ENCODE measurements around the gene ABCA10. TPM values are rescaled to one million over a fixed set of nuclear protein-coding genes. Genes with fewer than 3 reads are reported as not detected.

The ABCA10 gene
- total and polyA plus RNA-seq, 2 of the 13 experiments (the other 11 are each of a cell fraction or from before 2014, with no cell fraction given), result 0.02 to 0.08 TPM

GRCh38 chr17:69268543-69269014, 40.0 kb upstream of the ABCA10 start (continued):
- TF ChIP-seq, protein P1, sequence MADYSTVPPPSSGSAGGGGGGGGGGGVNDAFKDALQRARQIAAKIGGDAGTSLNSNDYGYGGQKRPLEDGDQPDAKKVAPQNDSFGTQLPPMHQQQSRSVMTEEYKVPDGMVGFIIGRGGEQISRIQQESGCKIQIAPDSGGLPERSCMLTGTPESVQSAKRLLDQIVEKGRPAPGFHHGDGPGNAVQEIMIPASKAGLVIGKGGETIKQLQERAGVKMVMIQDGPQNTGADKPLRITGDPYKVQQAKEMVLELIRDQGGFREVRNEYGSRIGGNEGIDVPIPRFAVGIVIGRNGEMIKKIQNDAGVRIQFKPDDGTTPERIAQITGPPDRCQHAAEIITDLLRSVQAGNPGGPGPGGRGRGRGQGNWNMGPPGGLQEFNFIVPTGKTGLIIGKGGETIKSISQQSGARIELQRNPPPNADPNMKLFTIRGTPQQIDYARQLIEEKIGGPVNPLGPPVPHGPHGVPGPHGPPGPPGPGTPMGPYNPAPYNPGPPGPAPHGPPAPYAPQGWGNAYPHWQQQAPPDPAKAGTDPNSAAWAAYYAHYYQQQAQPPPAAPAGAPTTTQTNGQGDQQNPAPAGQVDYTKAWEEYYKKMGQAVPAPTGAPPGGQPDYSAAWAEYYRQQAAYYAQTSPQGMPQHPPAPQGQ (CRISPR knock-in tag; IDR thresholded peaks at IDR 0.05; ENCODE audit: borderline replicate concordance), result no peak
- TF ChIP-seq TCF7L2 (IDR thresholded peaks at IDR 0.05; ENCODE audit: low read depth, low read length), result no peak
- no peak for TF ChIP-seq RNF2 (conservative IDR thresholded peaks at IDR 0.05; ENCODE audit: low read depth)
- no peak for TF ChIP-seq ATF1 (CRISPR knock-in tag; IDR thresholded peaks at IDR 0.05)
- no peak for TF ChIP-seq ZNF619 (CRISPR knock-in tag; IDR thresholded peaks at IDR 0.05)
- TF ChIP-seq SRSF1 (optimal IDR thresholded peaks at IDR 0.05; ENCODE audit: low read depth, low read length), result no peak
- TF ChIP-seq, protein P2, sequence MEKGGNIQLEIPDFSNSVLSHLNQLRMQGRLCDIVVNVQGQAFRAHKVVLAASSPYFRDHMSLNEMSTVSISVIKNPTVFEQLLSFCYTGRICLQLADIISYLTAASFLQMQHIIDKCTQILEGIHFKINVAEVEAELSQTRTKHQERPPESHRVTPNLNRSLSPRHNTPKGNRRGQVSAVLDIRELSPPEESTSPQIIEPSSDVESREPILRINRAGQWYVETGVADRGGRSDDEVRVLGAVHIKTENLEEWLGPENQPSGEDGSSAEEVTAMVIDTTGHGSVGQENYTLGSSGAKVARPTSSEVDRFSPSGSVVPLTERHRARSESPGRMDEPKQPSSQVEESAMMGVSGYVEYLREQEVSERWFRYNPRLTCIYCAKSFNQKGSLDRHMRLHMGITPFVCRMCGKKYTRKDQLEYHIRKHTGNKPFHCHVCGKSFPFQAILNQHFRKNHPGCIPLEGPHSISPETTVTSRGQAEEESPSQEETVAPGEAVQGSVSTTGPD (CRISPR knock-in tag; IDR thresholded peaks at IDR 0.05), result no peak
- no peak for TF ChIP-seq THAP8 (CRISPR knock-in tag; IDR thresholded peaks at IDR 0.05; ENCODE audit: borderline replicate concordance)
- no peak for TF ChIP-seq NFYB (CRISPR knock-in tag; IDR thresholded peaks at IDR 0.05)
- TF ChIP-seq, protein P3, sequence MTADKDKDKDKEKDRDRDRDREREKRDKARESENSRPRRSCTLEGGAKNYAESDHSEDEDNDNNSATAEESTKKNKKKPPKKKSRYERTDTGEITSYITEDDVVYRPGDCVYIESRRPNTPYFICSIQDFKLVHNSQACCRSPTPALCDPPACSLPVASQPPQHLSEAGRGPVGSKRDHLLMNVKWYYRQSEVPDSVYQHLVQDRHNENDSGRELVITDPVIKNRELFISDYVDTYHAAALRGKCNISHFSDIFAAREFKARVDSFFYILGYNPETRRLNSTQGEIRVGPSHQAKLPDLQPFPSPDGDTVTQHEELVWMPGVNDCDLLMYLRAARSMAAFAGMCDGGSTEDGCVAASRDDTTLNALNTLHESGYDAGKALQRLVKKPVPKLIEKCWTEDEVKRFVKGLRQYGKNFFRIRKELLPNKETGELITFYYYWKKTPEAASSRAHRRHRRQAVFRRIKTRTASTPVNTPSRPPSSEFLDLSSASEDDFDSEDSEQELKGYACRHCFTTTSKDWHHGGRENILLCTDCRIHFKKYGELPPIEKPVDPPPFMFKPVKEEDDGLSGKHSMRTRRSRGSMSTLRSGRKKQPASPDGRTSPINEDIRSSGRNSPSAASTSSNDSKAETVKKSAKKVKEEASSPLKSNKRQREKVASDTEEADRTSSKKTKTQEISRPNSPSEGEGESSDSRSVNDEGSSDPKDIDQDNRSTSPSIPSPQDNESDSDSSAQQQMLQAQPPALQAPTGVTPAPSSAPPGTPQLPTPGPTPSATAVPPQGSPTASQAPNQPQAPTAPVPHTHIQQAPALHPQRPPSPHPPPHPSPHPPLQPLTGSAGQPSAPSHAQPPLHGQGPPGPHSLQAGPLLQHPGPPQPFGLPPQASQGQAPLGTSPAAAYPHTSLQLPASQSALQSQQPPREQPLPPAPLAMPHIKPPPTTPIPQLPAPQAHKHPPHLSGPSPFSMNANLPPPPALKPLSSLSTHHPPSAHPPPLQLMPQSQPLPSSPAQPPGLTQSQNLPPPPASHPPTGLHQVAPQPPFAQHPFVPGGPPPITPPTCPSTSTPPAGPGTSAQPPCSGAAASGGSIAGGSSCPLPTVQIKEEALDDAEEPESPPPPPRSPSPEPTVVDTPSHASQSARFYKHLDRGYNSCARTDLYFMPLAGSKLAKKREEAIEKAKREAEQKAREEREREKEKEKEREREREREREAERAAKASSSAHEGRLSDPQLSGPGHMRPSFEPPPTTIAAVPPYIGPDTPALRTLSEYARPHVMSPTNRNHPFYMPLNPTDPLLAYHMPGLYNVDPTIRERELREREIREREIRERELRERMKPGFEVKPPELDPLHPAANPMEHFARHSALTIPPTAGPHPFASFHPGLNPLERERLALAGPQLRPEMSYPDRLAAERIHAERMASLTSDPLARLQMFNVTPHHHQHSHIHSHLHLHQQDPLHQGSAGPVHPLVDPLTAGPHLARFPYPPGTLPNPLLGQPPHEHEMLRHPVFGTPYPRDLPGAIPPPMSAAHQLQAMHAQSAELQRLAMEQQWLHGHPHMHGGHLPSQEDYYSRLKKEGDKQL (CRISPR knock-in tag; IDR thresholded peaks at IDR 0.05; ENCODE audit: low read depth), result no peak
- TF ChIP-seq ZNF607 (CRISPR knock-in tag; IDR thresholded peaks at IDR 0.05; ENCODE audit: borderline replicate concordance), result no peak
- no peak for TF ChIP-seq SMYD3 (CRISPR knock-in tag; IDR thresholded peaks at IDR 0.05)
- no peak for TF ChIP-seq XRCC5 (optimal IDR thresholded peaks at IDR 0.05; ENCODE audit: low read length)
- TF ChIP-seq AHR (CRISPR knock-in tag; IDR thresholded peaks at IDR 0.05), result no peak; the same call in 1 of the 2 replicates
- TF ChIP-seq ZBTB38 (CRISPR knock-in tag; IDR thresholded peaks at IDR 0.05), result no peak
- 0 out of 2 replicates have a peak, but pooled peaks have one; percentile 31 for TF ChIP-seq HMG20B (CRISPR knock-in tag; conservative IDR thresholded peaks at IDR 0.05)
- no peak for TF ChIP-seq ZNF256 (CRISPR knock-in tag; conservative IDR thresholded peaks at IDR 0.05)
- TF ChIP-seq MAFF (IDR thresholded peaks at IDR 0.05; ENCODE audit: low read depth, low read length), result peak; percentile 85
- no peak for TF ChIP-seq BCLAF1 (IDR thresholded peaks at IDR 0.05)
